ENCODE data around the gene MAPK7.

The MAPK7 gene

GRCh38 chr17:19386051-19386929 lies 8.0 kb downstream of the MAPK7 start:
- Histone ChIP-seq H3K27ac (ENCODE audit: insufficient read depth, low read length, poor library complexity, severe bottlenecking) (no peak overlapping the region), H3K4me1 (ENCODE audit: control insufficient read depth, insufficient read depth, low read length, poor library complexity, severe bottlenecking) (no peaks in the 10 kb centered on the region), H3K36me3 (ENCODE audit: control insufficient read depth, insufficient read depth, low read length) (peaks cover 11% of the 10 kb centered on the region), H3K4me3 (ENCODE audit: insufficient read depth, low read depth, low read length, poor library complexity, severe bottlenecking) (no peak overlapping the region), H3K9me3 (ENCODE audit: control insufficient read depth, low read length) (no peaks in the 10 kb centered on the region), H3K27me3 (replicated peaks; ENCODE audit: control insufficient read depth, insufficient read depth, low read length, poor library complexity, severe bottlenecking) (no peaks in the 10 kb centered on the region)
- DNase-seq: no peak

DNA sequence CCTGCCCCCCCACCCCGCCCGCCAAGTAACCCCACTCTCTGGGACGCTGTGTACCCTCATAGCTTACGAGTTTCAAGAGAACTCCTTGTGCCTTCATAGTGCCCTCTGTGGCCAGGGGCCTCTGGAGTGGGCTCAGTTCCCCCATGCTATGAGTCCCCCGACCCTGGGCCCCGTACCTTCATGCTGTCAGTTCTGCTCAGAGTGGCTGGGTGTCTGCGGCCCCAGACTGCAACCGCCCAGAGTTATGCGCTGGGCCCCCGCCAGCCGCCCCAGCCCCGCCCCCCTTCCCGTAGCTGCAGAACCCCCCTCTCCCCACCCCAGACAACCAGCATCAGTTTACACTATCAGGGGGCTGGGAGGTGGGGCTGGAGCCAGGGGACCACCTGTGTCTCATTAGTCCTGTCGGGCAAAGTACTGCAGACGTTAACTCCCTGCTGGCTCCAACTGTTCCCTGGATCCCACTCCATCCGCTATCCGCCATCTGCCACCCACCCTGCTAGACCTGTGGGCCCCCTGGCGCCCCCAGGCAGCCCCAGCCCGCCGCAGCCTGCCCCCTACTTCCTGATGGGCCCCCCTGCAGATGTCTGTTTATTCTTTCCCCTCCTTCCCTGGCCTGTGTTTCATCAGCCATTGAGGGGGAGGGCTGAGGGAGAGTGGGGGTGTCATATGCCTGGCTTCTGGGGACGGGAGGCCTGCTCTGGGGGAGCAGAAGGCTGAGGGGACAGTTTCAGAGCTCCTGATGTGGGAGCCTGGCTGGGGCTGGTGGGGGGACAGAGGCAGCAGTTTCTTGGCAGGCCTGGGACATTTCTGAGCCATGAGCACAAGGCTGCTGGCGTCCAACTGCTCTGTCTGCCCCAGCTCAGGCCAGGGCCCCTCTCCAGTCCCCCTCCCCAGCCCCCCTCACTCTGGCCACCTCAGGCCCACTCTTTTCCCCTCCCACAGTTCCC lies 8.9 kb downstream of the MAPK7 start, which contains the start of gene MFAP4:
MFAP4 (minus strand) TSS at position 217 of the 947 bp plus-strand sequence; CDS start at position 182, 35 bp downstream.
- Histone ChIP-seq H3K27me3 (replicated peaks; ENCODE audit: control insufficient read depth, insufficient read depth, low read length, poor library complexity, severe bottlenecking) (no peaks in the 10 kb centered on the region), H3K4me1 (ENCODE audit: control insufficient read depth, insufficient read depth, low read length, poor library complexity, severe bottlenecking) (no peaks in the 10 kb centered on the region), H3K4me3 (ENCODE audit: insufficient read depth, low read depth, low read length, poor library complexity, severe bottlenecking) (no peak within 1 kb of the TSS), H3K36me3 (ENCODE audit: control insufficient read depth, insufficient read depth, low read length) (peaks cover 9% of the 10 kb centered on the region), H3K9me3 (ENCODE audit: control insufficient read depth, low read length) (no peaks in the 10 kb centered on the region), H3K27ac (ENCODE audit: insufficient read depth, low read length, poor library complexity, severe bottlenecking) (no peak within 1 kb of the TSS)
- no peak for DNase-seq

- Histone ChIP-seq H3K9me3 (ENCODE audit: control insufficient read depth, low read length) (no peaks in the 10 kb centered on the region), H3K4me3 (ENCODE audit: insufficient read depth, low read depth, low read length, poor library complexity, severe bottlenecking) (no peak overlapping the region), H3K27me3 (replicated peaks; ENCODE audit: control insufficient read depth, insufficient read depth, low read length, poor library complexity, severe bottlenecking) (no peaks in the 10 kb centered on the region), H3K36me3 (ENCODE audit: control insufficient read depth, insufficient read depth, low read length) (peaks cover 2% of the 10 kb centered on the region), H3K4me1 (ENCODE audit: control insufficient read depth, insufficient read depth, low read length, poor library complexity, severe bottlenecking) (no peaks in the 10 kb centered on the region), H3K27ac (ENCODE audit: insufficient read depth, low read length, poor library complexity, severe bottlenecking) (no peak overlapping the region)
- DNase-seq: no peak
These were observed 9.7 kb downstream of the MAPK7 start for GRCh38 chr17:19387921-19388521.

- no peaks in the 10 kb centered on the region for H3K27me3 ChIP-seq (replicated peaks; ENCODE audit: control insufficient read depth, insufficient read depth, low read length, poor library complexity, severe bottlenecking)
- no peaks in the 10 kb centered on the region for H3K9me3 ChIP-seq (ENCODE audit: control insufficient read depth, low read length)
- H3K36me3 ChIP-seq (ENCODE audit: control insufficient read depth, insufficient read depth, low read length): no peaks in the 10 kb centered on the region
- no peak for DNase-seq
- no peak overlapping the region for H3K4me3 ChIP-seq (ENCODE audit: insufficient read depth, low read depth, low read length, poor library complexity, severe bottlenecking)
- H3K27ac ChIP-seq (ENCODE audit: insufficient read depth, low read length, poor library complexity, severe bottlenecking): no peak overlapping the region
- H3K4me1 ChIP-seq (ENCODE audit: control insufficient read depth, insufficient read depth, low read length, poor library complexity, severe bottlenecking): no peaks in the 10 kb centered on the region
These were observed 10.8 kb downstream of the MAPK7 start for GRCh38 chr17:19388791-19389785.

GRCh38 chr17:19390951-19391350 lies 12.7 kb downstream of the MAPK7 start:
- H3K9me3 ChIP-seq (ENCODE audit: control insufficient read depth, low read length): no peaks in the 10 kb centered on the region
- DNase-seq: no peak
- H3K4me1 ChIP-seq (ENCODE audit: control insufficient read depth, insufficient read depth, low read length, poor library complexity, severe bottlenecking): no peaks in the 10 kb centered on the region
- no peaks in the 10 kb centered on the region for H3K36me3 ChIP-seq (ENCODE audit: control insufficient read depth, insufficient read depth, low read length)
- H3K27ac ChIP-seq (ENCODE audit: insufficient read depth, low read length, poor library complexity, severe bottlenecking): no peak overlapping the region
- H3K27me3 ChIP-seq (replicated peaks; ENCODE audit: control insufficient read depth, insufficient read depth, low read length, poor library complexity, severe bottlenecking): no peaks in the 10 kb centered on the region
- H3K4me3 ChIP-seq (ENCODE audit: insufficient read depth, low read depth, low read length, poor library complexity, severe bottlenecking): no peak overlapping the region

DNA sequence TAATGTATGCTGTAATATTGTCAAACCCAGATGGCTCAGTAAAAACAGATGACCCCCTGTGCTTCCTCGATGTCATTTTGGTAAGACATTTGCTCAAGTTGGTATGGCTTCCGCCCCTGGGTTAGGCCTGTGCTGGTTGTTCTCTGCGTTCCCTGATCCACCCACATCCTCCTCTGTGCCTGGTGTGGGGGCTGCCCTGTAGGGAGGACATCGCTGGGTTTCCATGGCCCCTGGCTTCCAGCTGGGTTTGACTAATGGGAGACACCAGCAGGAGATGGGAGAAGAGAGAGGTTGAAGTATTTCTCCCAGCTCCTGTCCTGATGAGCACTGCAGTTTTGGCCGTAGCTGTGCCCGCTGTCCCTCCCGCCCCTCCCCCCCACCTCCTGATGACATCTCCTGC lies 13.1 kb downstream of the MAPK7 start:
- Histone ChIP-seq H3K9me3 (ENCODE audit: control insufficient read depth, low read length) (no peaks in the 10 kb centered on the region), H3K27ac (ENCODE audit: insufficient read depth, low read length, poor library complexity, severe bottlenecking) (no peak overlapping the region), H3K27me3 (replicated peaks; ENCODE audit: control insufficient read depth, insufficient read depth, low read length, poor library complexity, severe bottlenecking) (no peaks in the 10 kb centered on the region), H3K4me3 (ENCODE audit: insufficient read depth, low read depth, low read length, poor library complexity, severe bottlenecking) (no peak overlapping the region), H3K4me1 (ENCODE audit: control insufficient read depth, insufficient read depth, low read length, poor library complexity, severe bottlenecking) (no peaks in the 10 kb centered on the region), H3K36me3 (ENCODE audit: control insufficient read depth, insufficient read depth, low read length) (no peaks in the 10 kb centered on the region)
- no peak for DNase-seq

- Histone ChIP-seq H3K27ac (ENCODE audit: insufficient read depth, low read length, poor library complexity, severe bottlenecking) (no peak overlapping the region), H3K9me3 (ENCODE audit: control insufficient read depth, low read length) (no peaks in the 10 kb centered on the region), H3K27me3 (replicated peaks; ENCODE audit: control insufficient read depth, insufficient read depth, low read length, poor library complexity, severe bottlenecking) (no peaks in the 10 kb centered on the region), H3K4me3 (ENCODE audit: insufficient read depth, low read depth, low read length, poor library complexity, severe bottlenecking) (no peak overlapping the region), H3K4me1 (ENCODE audit: control insufficient read depth, insufficient read depth, low read length, poor library complexity, severe bottlenecking) (no peaks in the 10 kb centered on the region), H3K36me3 (ENCODE audit: control insufficient read depth, insufficient read depth, low read length) (no peaks in the 10 kb centered on the region)
- no peak for DNase-seq
These were observed 14.0 kb downstream of the MAPK7 start for GRCh38 chr17:19392303-19392702.

DNA sequence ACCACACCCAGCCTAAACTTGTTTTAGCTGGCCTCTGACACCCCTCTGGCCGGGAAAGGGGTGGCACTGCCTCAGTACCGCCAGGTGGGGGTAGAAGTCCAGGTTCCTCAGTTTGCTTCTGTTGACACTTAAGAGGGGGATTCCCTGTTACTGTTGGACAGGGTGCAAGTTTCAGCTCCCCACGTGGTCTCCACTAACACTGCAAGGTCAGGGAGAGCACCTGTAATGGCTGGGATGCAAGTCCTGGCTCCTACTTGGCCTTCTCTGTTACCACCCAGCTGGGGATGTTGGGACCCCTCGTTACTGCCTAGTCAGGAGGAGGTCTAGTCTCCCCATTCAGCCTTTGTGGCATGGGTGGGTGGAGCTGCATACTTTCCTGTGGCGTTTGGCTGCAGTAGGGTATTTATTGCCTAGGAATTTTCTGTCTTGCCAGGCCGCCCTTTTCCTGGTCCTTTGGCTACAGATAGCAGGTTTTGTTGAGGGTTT lies 19.3 kb downstream of the MAPK7 start:
- Histone ChIP-seq H3K27ac (ENCODE audit: insufficient read depth, low read length, poor library complexity, severe bottlenecking) (no peak overlapping the region), H3K4me3 (ENCODE audit: insufficient read depth, low read depth, low read length, poor library complexity, severe bottlenecking) (no peak overlapping the region), H3K27me3 (replicated peaks; ENCODE audit: control insufficient read depth, insufficient read depth, low read length, poor library complexity, severe bottlenecking) (no peaks in the 10 kb centered on the region), H3K36me3 (ENCODE audit: control insufficient read depth, insufficient read depth, low read length) (no peaks in the 10 kb centered on the region), H3K4me1 (ENCODE audit: control insufficient read depth, insufficient read depth, low read length, poor library complexity, severe bottlenecking) (no peaks in the 10 kb centered on the region), H3K9me3 (ENCODE audit: control insufficient read depth, low read length) (no peaks in the 10 kb centered on the region)
- DNase-seq: no peak

Data from effector memory CD4-positive, alpha-beta T cell (primary cell).